Sigmoid colon (tissue), 7 donors: ENCODE data around the gene SLC2A6. TPM values are rescaled to one million over a fixed set of nuclear protein-coding genes. Genes with fewer than 3 reads are reported as not detected.

Source experiments
- DNase-seq: peaks from one replicate; pipeline ENCODE4 v3.0.0-alpha.2; 2019
- H3K27ac ChIP-seq, 4 donors: fragments of 200-600 bp; sonication (generic); one replicate each; pipeline ENCODE4 v1.5.1; 2016 to 2019; ENCODE audit warnings: mild to moderate bottlenecking in 1 of 4
- H3K27me3 ChIP-seq, 3 donors: fragments of 200-600 bp; sonication (generic); one replicate each; pipeline ENCODE4 v1.5.1; 2019; ENCODE audit warnings: mild to moderate bottlenecking in 1 of 3
- H3K36me3 ChIP-seq, 4 donors: fragments of 200-600 bp; sonication (generic); one replicate each; pipeline ENCODE4 v1.5.1; 2016 to 2019
- H3K4me1 ChIP-seq, 4 donors: fragments of 200-600 bp; sonication (generic); one replicate each; pipeline ENCODE4 v1.5.1; 2017 to 2019
- H3K4me3 ChIP-seq, 4 donors: fragments of 200-600 bp; sonication (generic); one replicate each; pipeline ENCODE4 v1.5.1; 2017 to 2019; ENCODE audit warnings: mild to moderate bottlenecking in 2 of 4, moderate library complexity in 1 of 4
- H3K9me3 ChIP-seq, 4 donors: fragments of 200-600 bp in 3 of 4; sonication (generic) in 3 of 4; one replicate each; pipeline versions ENCODE4 v1.5.1 to v1.6.1; 2013 to 2019
- EP300 ChIP-seq, 4 donors: sonication (generic); formaldehyde crosslinking; IDR thresholded peaks; one replicate each; pipeline ENCODE4 v1.6.1; 2017; ENCODE audit warnings: antibody characterized with exemption in 4 of 4
- POLR2A ChIP-seq, 2 donors: fragments of 450-650 bp; IDR thresholded peaks; one replicate each; pipeline ENCODE4 v1.6.1; 2016; ENCODE audit warnings: antibody characterized with exemption in 2 of 2, mild to moderate bottlenecking in 2 of 2, moderate library complexity in 2 of 2
- POLR2AphosphoS5 ChIP-seq, 4 donors: sonication (generic); formaldehyde crosslinking; IDR thresholded peaks; one replicate each; pipeline ENCODE4 v1.6.1; 2017; ENCODE audit warnings: antibody characterized with exemption in 4 of 4
- WGBS, 2 donors: extraction: QIAGEN DNeasy Blood & Tissue Kit; methylation state at CpG; one replicate each; pipeline ENCODE4 v1.1.7; 2013; 5-methylcytosine and 5-hydroxymethylcytosine counted together
- intact Hi-C: fragments of 100-400 bp; cut with DNase I; formaldehyde crosslinking; loops from one replicate; pipeline ENCODE4 v1.15.1; 2023
- polyA plus RNA-seq, 3 donors: library from polyadenylated mRNA; stranded (reverse); fragments of 200-250 nt; gene quantifications; one replicate each; pipeline ENCODE4 v1.2.3, GENCODE V29; 2013
- total RNA-seq, 4 donors: library from RNA; depleted of rRNA; stranded (reverse); fragments of >200 nt; gene quantifications; one replicate each; pipeline ENCODE4 v1.1.0, GENCODE V29; 2016
- TF ChIP-seq, protein P1 (sequence below), 4 experiments: fragments of 450-650 bp in 3 of 4; fragments of 200-600 bp in 1 of 4; IDR thresholded peaks; one replicate each; pipeline ENCODE4 v1.5.1; 2016 to 2019; ENCODE audit warnings: antibody characterized with exemption in 4 of 4, mild to moderate bottlenecking in 3 of 4, moderate library complexity in 2 of 4
- donor health status: healthy with polysubstance abuse.
- donor health status: Bipolar disorder and iron deficiency.
- donor health status: healthy.

SLC2A6 gene
- total and polyA plus RNA-seq, 7 donors: 1.2 to 8.2 (median 1.8) TPM

DNA sequence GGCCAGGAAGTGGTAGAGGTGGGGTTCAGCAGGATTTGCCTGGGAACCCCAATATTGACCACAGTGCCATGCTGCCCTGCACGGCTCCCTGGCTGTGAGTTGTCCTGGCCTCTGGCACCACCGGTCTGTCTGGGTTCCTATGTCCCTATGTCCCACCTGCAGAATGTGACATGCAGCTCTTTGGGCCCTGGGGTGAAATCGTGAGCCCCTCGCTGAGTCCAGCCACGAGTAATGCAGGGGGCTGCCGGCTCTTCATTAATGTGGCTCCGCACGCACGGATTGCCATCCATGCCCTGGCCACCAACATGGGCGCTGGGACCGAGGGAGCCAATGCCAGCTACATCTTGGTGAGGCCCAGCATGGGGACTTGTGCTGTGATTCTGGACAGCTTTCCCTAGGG is 21.2 kb downstream of the SLC2A6 start:
- no peak for TF ChIP-seq EP300 (IDR thresholded peaks at IDR 0.05)
- no peak for TF ChIP-seq POLR2AphosphoS5 (IDR thresholded peaks at IDR 0.05)
- TF ChIP-seq, protein P1, sequence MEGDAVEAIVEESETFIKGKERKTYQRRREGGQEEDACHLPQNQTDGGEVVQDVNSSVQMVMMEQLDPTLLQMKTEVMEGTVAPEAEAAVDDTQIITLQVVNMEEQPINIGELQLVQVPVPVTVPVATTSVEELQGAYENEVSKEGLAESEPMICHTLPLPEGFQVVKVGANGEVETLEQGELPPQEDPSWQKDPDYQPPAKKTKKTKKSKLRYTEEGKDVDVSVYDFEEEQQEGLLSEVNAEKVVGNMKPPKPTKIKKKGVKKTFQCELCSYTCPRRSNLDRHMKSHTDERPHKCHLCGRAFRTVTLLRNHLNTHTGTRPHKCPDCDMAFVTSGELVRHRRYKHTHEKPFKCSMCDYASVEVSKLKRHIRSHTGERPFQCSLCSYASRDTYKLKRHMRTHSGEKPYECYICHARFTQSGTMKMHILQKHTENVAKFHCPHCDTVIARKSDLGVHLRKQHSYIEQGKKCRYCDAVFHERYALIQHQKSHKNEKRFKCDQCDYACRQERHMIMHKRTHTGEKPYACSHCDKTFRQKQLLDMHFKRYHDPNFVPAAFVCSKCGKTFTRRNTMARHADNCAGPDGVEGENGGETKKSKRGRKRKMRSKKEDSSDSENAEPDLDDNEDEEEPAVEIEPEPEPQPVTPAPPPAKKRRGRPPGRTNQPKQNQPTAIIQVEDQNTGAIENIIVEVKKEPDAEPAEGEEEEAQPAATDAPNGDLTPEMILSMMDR (IDR thresholded peaks at IDR 0.05): no peak
- TF ChIP-seq POLR2A (IDR thresholded peaks at IDR 0.05): no peak
- no peak overlapping the region for H3K27ac ChIP-seq
- WGBS, 2 donors: 96% methylated on average over 11 of the region's 11 CpGs
- H3K36me3 ChIP-seq: no peaks in the 10 kb centered on the region
- peaks cover 0 to 21% (median 18%) of the 10 kb centered on the region in 4 donors for H3K4me1 ChIP-seq
- intact Hi-C loops: loop anchor here (2.0 kb wide), 2 partner anchors 39 to 81 kb away; partner anchors contain the start of genes REXO4, STKLD1 and SURF4
- H3K9me3 ChIP-seq: no peaks in the 10 kb centered on the region
- no peak overlapping the region for H3K4me3 ChIP-seq
- DNase-seq: no peak
- no peaks in the 10 kb centered on the region for H3K27me3 ChIP-seq

DNA sequence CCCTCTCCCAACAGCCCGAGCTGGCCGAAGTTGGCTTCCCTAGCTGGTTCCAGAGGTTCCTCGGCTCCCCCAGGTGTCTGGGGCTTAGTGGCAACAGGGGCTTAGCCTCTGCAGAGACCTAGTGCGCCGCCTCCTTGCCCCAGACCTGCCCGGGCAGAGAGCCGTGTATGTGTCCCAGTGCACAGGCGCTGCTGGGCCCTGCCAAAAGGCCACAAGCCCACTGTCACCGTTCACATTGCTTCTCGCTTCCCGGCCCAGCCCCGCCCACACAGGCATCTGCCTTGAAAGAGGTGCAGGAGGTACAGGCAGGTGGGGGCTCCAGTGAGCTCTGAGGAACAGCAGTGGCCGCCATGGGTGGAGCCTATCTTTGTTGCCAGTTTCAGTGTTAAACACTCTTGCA is 21.7 kb downstream of the SLC2A6 start:
- no peak overlapping the region for H3K4me3 ChIP-seq
- no peaks in the 10 kb centered on the region for H3K9me3 ChIP-seq
- H3K27ac ChIP-seq: no peak overlapping the region
- WGBS, 2 donors: 84 to 91% methylated on average over 13 of the region's 13 CpGs
- TF ChIP-seq POLR2A (IDR thresholded peaks at IDR 0.05) (no peak), POLR2AphosphoS5 (IDR thresholded peaks at IDR 0.05) (no peak), EP300 (IDR thresholded peaks at IDR 0.05) (no peak)
- TF ChIP-seq, protein P1 (IDR thresholded peaks at IDR 0.05): no peak
- H3K4me1 ChIP-seq: peaks cover 0 to 21% (median 18%) of the 10 kb centered on the region in 4 donors
- no peak for DNase-seq
- no peaks in the 10 kb centered on the region for H3K36me3 ChIP-seq
- intact Hi-C loops: no loop called here
- no peaks in the 10 kb centered on the region for H3K27me3 ChIP-seq

DNA sequence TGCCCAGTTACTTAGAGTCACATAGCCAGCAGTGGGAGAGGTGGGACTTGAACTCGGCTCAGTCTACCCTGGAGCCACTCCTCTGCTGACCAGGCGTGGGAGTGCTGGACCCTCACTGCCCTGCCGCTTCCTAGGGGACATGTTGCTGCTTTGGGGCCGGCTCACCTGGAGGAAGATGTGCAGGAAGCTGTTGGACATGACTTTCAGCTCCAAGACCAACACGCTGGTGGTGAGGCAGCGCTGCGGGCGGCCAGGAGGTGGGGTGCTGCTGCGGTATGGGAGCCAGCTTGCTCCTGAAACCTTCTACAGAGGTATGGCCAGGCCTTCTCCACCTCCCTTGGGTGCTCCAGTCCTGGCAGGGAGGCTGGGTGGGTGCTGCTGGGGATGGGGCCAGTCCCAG is 22.5 kb downstream of the SLC2A6 start:
- intact Hi-C loops: no loop called here
- Histone ChIP-seq H3K27ac (no peak overlapping the region), H3K4me1 (peaks cover 0 to 21% (median 18%) of the 10 kb centered on the region in 4 donors), H3K36me3 (no peaks in the 10 kb centered on the region), H3K4me3 (no peak overlapping the region), H3K9me3 (no peaks in the 10 kb centered on the region), H3K27me3 (no peaks in the 10 kb centered on the region)
- WGBS, 2 donors: 94 to 95% methylated on average over 9 of the region's 9 CpGs
- TF ChIP-seq EP300 (IDR thresholded peaks at IDR 0.05): no peak
- TF ChIP-seq, protein P1 (IDR thresholded peaks at IDR 0.05): no peak
- TF ChIP-seq POLR2A (IDR thresholded peaks at IDR 0.05): no peak
- TF ChIP-seq POLR2AphosphoS5 (IDR thresholded peaks at IDR 0.05): no peak
- DNase-seq: no peak

DNA sequence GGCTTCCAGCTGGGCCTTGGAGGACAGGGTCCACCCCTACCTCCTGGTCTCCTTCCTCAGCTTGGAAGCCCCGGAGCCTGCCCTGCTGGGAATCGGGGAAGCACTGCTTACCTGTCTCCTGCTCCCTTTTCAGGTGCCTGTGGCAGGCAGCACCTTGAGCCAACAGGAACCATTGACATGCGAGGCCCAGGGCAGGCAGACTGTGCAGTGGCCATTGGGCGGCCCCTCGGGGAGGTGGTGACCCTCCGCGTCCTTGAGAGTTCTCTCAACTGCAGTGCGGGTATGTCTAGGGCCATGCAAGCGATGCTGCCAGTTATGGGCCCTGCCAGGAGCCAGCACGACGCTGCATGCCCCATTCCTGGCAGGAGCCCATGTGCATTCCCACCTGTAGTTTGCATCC is 23.0 kb downstream of the SLC2A6 start:
- H3K9me3 ChIP-seq: no peaks in the 10 kb centered on the region
- no peak overlapping the region for H3K27ac ChIP-seq
- H3K4me1 ChIP-seq: peaks cover 0 to 17% (median 15%) of the 10 kb centered on the region in 4 donors
- no peak for TF ChIP-seq POLR2AphosphoS5 (IDR thresholded peaks at IDR 0.05)
- TF ChIP-seq POLR2A (IDR thresholded peaks at IDR 0.05): no peak
- no peak for TF ChIP-seq EP300 (IDR thresholded peaks at IDR 0.05)
- TF ChIP-seq, protein P1 (IDR thresholded peaks at IDR 0.05): no peak
- DNase-seq: no peak
- no peaks in the 10 kb centered on the region for H3K27me3 ChIP-seq
- 95% methylated on average over 11 of the region's 11 CpGs for WGBS, 2 donors
- intact Hi-C loops: no loop called here
- no peak overlapping the region for H3K4me3 ChIP-seq
- H3K36me3 ChIP-seq: no peaks in the 10 kb centered on the region
